WTC11 (cell line): ENCODE results near the gene UBE4A. TPM values are rescaled to one million over a fixed set of nuclear protein-coding genes. Genes with fewer than 3 reads are reported as not detected.

Experiments used
- EMX1 ChIP-seq: fragments of 250-450 bp; sonication (Bioruptor Pico); IDR thresholded peaks from 2 replicates; pipeline ENCODE4 v1.8.0; 2021; ENCODE audit warnings: mild to moderate bottlenecking
- FOXJ3 ChIP-seq: sonication (generic); formaldehyde crosslinking; IDR thresholded peaks from 2 replicates; pipeline ENCODE4 v1.9.0; 2021; ENCODE audit warnings: missing genetic modification reagents, mild to moderate bottlenecking, borderline replicate concordance
- FOXK1 ChIP-seq: sonication (generic); formaldehyde crosslinking; IDR thresholded peaks from 2 replicates; pipeline ENCODE4 v1.8.0; 2022; ENCODE audit warnings: mild to moderate bottlenecking, moderate library complexity, missing genetic modification reagents
- GABPB1 ChIP-seq: sonication (generic); formaldehyde crosslinking; IDR thresholded peaks from 2 replicates; pipeline ENCODE4 v1.8.1; 2023; ENCODE audit warnings: mild to moderate bottlenecking, missing genetic modification reagents
- MXD4 ChIP-seq: fragments of 250-450 bp; sonication (Bioruptor Pico); IDR thresholded peaks from 2 replicates; pipeline ENCODE4 v1.8.0; 2021; ENCODE audit warnings: mild to moderate bottlenecking, moderate library complexity, borderline replicate concordance
- NFYB ChIP-seq: sonication (generic); formaldehyde crosslinking; conservative IDR thresholded peaks from 2 replicates; pipeline ENCODE4 v1.8.0; 2022; ENCODE audit warnings: low read depth, missing genetic modification reagents
- SMAD4 ChIP-seq: sonication (generic); formaldehyde crosslinking; IDR thresholded peaks from 2 replicates; pipeline ENCODE4 v1.8.0; 2022; ENCODE audit warnings: mild to moderate bottlenecking, missing genetic modification reagents
- TEAD1 ChIP-seq: sonication (generic); formaldehyde crosslinking; IDR thresholded peaks from 2 replicates; pipeline ENCODE4 v1.8.0; 2022; ENCODE audit warnings: mild to moderate bottlenecking, missing genetic modification reagents
- ZNF263 ChIP-seq: sonication (generic); formaldehyde crosslinking; IDR thresholded peaks from 2 replicates; pipeline ENCODE4 v1.8.1; 2022; ENCODE audit warnings: low read depth, mild to moderate bottlenecking, moderate library complexity, missing genetic modification reagents
- ZNF671 ChIP-seq: fragments of 250-450 bp; sonication (Bioruptor Pico); IDR thresholded peaks from 2 replicates; pipeline ENCODE4 v1.8.0; 2021; ENCODE audit warnings: mild to moderate bottlenecking
- total RNA-seq: library from RNA; stranded (reverse); gene quantifications from 3 replicates; pipeline ENCODE4 v1.2.3, GENCODE V29; 2021
- TF ChIP-seq, protein P1 (sequence below): sonication (generic); formaldehyde crosslinking; IDR thresholded peaks from 2 replicates; pipeline ENCODE4 v1.8.1; 2022; ENCODE audit warnings: mild to moderate bottlenecking, missing genetic modification reagents, moderate library complexity, borderline replicate concordance
- TF ChIP-seq, protein P2 (sequence below): sonication (generic); formaldehyde crosslinking; IDR thresholded peaks from 2 replicates; pipeline ENCODE4 v1.8.0; 2022; ENCODE audit warnings: mild to moderate bottlenecking, missing genetic modification reagents
- TF ChIP-seq, protein P3 (sequence below): fragments of 250-450 bp; sonication (Bioruptor Pico); IDR thresholded peaks from 2 replicates; pipeline ENCODE4 v1.9.0; 2021; ENCODE audit warnings: moderate library complexity, mild to moderate bottlenecking, inconsistent platforms, borderline replicate concordance
- TF ChIP-seq, protein P4 (sequence below): sonication (generic); formaldehyde crosslinking; IDR thresholded peaks from 2 replicates; pipeline ENCODE4 v1.8.1; 2023; ENCODE audit warnings: mild to moderate bottlenecking, missing genetic modification reagents
- TF ChIP-seq, protein P5 (sequence below): sonication (generic); formaldehyde crosslinking; IDR thresholded peaks from 2 replicates; pipeline ENCODE4 v1.8.0; 2022; ENCODE audit warnings: mild to moderate bottlenecking, missing genetic modification reagents
- TF ChIP-seq, protein P6 (sequence below): sonication (generic); formaldehyde crosslinking; IDR thresholded peaks from 2 replicates; pipeline ENCODE4 v1.8.1; 2022; ENCODE audit warnings: low read depth, missing genetic modification reagents, borderline replicate concordance
- TF ChIP-seq, protein P7 (sequence below): sonication (generic); formaldehyde crosslinking; IDR thresholded peaks from 2 replicates; pipeline ENCODE4 v1.8.1; 2022; ENCODE audit warnings: low read depth, mild to moderate bottlenecking, moderate library complexity, missing genetic modification reagents, borderline replicate concordance

UBE4A gene
- total RNA-seq, 1 experiment from 2014 or later: 31.0 TPM

DNA sequence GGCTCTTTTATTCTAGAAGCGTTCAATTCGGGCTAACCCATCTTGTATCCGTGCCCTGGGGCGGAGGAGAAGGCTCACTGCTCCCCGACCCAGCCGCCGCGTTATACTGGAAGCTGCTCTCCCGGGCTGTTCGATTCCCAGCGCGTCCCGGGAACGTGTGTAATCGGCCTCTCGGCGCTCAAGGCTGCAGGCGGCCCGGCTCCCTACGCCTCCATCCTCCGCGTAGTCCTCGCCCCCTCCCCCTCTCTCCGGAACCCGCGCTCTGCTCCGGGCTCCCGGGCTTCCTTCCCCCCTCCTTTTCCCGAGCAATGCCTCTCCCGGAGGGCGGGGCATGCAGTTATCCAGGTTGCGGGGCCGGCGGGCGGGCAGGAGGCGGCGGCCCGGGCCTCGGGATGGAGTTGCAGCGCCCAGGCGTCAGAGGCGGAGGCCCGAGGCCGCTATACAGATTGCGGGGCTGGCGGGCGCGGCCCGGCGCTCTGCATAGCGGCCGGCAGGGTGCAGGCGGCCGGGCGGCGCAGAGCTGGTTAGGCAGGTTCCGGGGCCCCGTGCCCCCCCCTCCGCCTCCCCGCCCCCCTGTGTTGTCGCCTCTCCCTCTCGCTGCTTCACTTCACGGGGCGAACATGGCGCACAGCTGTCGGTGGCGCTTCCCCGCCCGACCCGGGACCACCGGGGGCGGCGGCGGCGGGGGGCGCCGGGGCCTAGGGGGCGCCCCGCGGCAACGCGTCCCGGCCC is 76.7 kb downstream of the UBE4A start, which contains the start of gene KMT2A (continued):
- TF ChIP-seq, protein P1, sequence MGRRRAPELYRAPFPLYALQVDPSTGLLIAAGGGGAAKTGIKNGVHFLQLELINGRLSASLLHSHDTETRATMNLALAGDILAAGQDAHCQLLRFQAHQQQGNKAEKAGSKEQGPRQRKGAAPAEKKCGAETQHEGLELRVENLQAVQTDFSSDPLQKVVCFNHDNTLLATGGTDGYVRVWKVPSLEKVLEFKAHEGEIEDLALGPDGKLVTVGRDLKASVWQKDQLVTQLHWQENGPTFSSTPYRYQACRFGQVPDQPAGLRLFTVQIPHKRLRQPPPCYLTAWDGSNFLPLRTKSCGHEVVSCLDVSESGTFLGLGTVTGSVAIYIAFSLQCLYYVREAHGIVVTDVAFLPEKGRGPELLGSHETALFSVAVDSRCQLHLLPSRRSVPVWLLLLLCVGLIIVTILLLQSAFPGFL (CRISPR knock-in tag): 0 out of 2 replicates have a peak, but pooled peaks have one; percentile 28
- TF ChIP-seq, protein P2, sequence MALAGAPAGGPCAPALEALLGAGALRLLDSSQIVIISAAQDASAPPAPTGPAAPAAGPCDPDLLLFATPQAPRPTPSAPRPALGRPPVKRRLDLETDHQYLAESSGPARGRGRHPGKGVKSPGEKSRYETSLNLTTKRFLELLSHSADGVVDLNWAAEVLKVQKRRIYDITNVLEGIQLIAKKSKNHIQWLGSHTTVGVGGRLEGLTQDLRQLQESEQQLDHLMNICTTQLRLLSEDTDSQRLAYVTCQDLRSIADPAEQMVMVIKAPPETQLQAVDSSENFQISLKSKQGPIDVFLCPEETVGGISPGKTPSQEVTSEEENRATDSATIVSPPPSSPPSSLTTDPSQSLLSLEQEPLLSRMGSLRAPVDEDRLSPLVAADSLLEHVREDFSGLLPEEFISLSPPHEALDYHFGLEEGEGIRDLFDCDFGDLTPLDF: 0 out of 2 replicates have a peak, but pooled peaks have one; percentile 30
- TF ChIP-seq NFYB (no peak), GABPB1 (CRISPR knock-in tag) (peak; percentile 71; the same call in 1 of the 2 replicates), ZNF263 (peak; percentile 77), FOXJ3 (no peak), TEAD1 (peak; percentile 34; the same call in 1 of the 2 replicates), EMX1 (CRISPR knock-in tag) (0 out of 2 replicates have a peak, but pooled peaks have one; percentile 37), ZNF671 (CRISPR knock-in tag) (no peak), MXD4 (CRISPR knock-in tag) (peak; percentile 62; the same call in 1 of the 2 replicates), FOXK1 (CRISPR knock-in tag) (peak; percentile 46; the same call in 1 of the 2 replicates), SMAD4 (CRISPR knock-in tag) (no peak)
- TF ChIP-seq, protein P3, sequence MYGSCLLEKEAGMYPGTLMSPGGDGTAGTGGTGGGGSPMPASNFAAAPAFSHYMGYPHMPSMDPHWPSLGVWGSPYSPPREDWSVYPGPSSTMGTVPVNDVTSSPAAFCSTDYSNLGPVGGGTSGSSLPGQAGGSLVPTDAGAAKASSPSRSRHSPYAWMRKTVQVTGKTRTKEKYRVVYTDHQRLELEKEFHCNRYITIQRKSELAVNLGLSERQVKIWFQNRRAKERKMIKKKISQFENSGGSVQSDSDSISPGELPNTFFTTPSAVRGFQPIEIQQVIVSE (CRISPR knock-in tag): no peak
- TF ChIP-seq, protein P4, sequence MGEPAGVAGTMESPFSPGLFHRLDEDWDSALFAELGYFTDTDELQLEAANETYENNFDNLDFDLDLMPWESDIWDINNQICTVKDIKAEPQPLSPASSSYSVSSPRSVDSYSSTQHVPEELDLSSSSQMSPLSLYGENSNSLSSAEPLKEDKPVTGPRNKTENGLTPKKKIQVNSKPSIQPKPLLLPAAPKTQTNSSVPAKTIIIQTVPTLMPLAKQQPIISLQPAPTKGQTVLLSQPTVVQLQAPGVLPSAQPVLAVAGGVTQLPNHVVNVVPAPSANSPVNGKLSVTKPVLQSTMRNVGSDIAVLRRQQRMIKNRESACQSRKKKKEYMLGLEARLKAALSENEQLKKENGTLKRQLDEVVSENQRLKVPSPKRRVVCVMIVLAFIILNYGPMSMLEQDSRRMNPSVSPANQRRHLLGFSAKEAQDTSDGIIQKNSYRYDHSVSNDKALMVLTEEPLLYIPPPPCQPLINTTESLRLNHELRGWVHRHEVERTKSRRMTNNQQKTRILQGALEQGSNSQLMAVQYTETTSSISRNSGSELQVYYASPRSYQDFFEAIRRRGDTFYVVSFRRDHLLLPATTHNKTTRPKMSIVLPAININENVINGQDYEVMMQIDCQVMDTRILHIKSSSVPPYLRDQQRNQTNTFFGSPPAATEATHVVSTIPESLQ: no peak
- TF ChIP-seq, protein P5, sequence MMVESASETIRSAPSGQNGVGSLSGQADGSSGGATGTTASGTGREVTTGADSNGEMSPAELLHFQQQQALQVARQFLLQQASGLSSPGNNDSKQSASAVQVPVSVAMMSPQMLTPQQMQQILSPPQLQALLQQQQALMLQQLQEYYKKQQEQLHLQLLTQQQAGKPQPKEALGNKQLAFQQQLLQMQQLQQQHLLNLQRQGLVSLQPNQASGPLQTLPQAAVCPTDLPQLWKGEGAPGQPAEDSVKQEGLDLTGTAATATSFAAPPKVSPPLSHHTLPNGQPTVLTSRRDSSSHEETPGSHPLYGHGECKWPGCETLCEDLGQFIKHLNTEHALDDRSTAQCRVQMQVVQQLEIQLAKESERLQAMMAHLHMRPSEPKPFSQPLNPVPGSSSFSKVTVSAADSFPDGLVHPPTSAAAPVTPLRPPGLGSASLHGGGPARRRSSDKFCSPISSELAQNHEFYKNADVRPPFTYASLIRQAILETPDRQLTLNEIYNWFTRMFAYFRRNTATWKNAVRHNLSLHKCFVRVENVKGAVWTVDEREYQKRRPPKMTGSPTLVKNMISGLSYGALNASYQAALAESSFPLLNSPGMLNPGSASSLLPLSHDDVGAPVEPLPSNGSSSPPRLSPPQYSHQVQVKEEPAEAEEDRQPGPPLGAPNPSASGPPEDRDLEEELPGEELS: peak; percentile 50; the same call in 1 of the 2 replicates
- TF ChIP-seq, protein P6, sequence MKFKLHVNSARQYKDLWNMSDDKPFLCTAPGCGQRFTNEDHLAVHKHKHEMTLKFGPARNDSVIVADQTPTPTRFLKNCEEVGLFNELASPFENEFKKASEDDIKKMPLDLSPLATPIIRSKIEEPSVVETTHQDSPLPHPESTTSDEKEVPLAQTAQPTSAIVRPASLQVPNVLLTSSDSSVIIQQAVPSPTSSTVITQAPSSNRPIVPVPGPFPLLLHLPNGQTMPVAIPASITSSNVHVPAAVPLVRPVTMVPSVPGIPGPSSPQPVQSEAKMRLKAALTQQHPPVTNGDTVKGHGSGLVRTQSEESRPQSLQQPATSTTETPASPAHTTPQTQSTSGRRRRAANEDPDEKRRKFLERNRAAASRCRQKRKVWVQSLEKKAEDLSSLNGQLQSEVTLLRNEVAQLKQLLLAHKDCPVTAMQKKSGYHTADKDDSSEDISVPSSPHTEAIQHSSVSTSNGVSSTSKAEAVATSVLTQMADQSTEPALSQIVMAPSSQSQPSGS (CRISPR knock-in tag): no peak
- TF ChIP-seq, protein P7, sequence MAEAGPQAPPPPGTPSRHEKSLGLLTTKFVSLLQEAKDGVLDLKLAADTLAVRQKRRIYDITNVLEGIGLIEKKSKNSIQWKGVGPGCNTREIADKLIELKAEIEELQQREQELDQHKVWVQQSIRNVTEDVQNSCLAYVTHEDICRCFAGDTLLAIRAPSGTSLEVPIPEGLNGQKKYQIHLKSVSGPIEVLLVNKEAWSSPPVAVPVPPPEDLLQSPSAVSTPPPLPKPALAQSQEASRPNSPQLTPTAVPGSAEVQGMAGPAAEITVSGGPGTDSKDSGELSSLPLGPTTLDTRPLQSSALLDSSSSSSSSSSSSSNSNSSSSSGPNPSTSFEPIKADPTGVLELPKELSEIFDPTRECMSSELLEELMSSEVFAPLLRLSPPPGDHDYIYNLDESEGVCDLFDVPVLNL (CRISPR knock-in tag): peak; percentile 65; the same call in 1 of the 2 replicates
